Osteoblast (primary cell): ENCODE data around the gene HDAC7. TPM values are rescaled to one million over a fixed set of nuclear protein-coding genes. Genes with fewer than 3 reads are reported as not detected.

Experiments used
- DNase-seq: peaks from one replicate; pipeline ENCODE4 v3.0.0; 2011; ENCODE audit warnings: low spot score, mixed read lengths; ENCODE audit not compliant: insufficient read length; ENCODE audit errors: missing footprints
- H2AFZ ChIP-seq: 2 replicates; pipeline ENCODE4 v1.6.0; 2011; ENCODE audit warnings: mild to moderate bottlenecking, low read length
- H3K27ac ChIP-seq: 2 replicates; pipeline ENCODE4 v1.5.1; 2011; ENCODE audit warnings: mild to moderate bottlenecking, low read depth, low read length, moderate library complexity
- H3K27me3 ChIP-seq: 2 replicates; pipeline ENCODE4 v1.6.0; 2012; ENCODE audit warnings: mild to moderate bottlenecking, control low read depth, inconsistent platforms, low read length, moderate library complexity; ENCODE audit not compliant: insufficient read depth
- H3K36me3 ChIP-seq: 2 replicates; pipeline ENCODE4 v1.5.1; 2011; ENCODE audit warnings: mild to moderate bottlenecking, low read length, control low read depth, moderate library complexity; ENCODE audit not compliant: insufficient read depth
- H3K4me1 ChIP-seq: 2 replicates; pipeline ENCODE4 v1.5.1; 2011; ENCODE audit warnings: mild to moderate bottlenecking, low read length, control low read depth, moderate library complexity; ENCODE audit not compliant: insufficient read depth
- H3K4me2 ChIP-seq: 2 replicates; pipeline ENCODE4 v1.6.0; 2011; ENCODE audit warnings: mild to moderate bottlenecking, low read length; ENCODE audit not compliant: insufficient read depth
- H3K4me3 ChIP-seq: fragments of 200-600 bp; sonication (generic); 3 replicates; pipeline ENCODE4 v1.5.1; 2012; ENCODE audit warnings: mild to moderate bottlenecking, low read length, inconsistent platforms; ENCODE audit not compliant: insufficient read depth
- H3K79me2 ChIP-seq: 2 replicates; pipeline ENCODE4 v1.6.0; 2012; ENCODE audit warnings: mild to moderate bottlenecking, low read length, control low read depth, inconsistent platforms; ENCODE audit not compliant: insufficient read depth
- H3K9me3 ChIP-seq: 2 replicates; pipeline ENCODE4 v1.5.1; 2011; ENCODE audit warnings: low read depth, low read length, control low read depth
- H4K20me1 ChIP-seq: 2 replicates; pipeline ENCODE4 v1.6.0; 2012; ENCODE audit warnings: mild to moderate bottlenecking, low read length, control low read depth; ENCODE audit not compliant: insufficient read depth
- total RNA-seq: library from RNA; depleted of rRNA; stranded (reverse); fragments of >200 nt; gene quantifications from 2 replicates; pipeline ENCODE4 v1.2.3, GENCODE V29; 2012
- TF ChIP-seq, protein P1 (sequence below): IDR thresholded peaks from 2 replicates; pipeline ENCODE4 v1.5.1; 2011; ENCODE audit warnings: mild to moderate bottlenecking, low read depth, low read length, moderate library complexity; ENCODE audit errors: extremely low read depth

HDAC7 gene
- total RNA-seq, 1 donor, result 41.3 TPM

DNA sequence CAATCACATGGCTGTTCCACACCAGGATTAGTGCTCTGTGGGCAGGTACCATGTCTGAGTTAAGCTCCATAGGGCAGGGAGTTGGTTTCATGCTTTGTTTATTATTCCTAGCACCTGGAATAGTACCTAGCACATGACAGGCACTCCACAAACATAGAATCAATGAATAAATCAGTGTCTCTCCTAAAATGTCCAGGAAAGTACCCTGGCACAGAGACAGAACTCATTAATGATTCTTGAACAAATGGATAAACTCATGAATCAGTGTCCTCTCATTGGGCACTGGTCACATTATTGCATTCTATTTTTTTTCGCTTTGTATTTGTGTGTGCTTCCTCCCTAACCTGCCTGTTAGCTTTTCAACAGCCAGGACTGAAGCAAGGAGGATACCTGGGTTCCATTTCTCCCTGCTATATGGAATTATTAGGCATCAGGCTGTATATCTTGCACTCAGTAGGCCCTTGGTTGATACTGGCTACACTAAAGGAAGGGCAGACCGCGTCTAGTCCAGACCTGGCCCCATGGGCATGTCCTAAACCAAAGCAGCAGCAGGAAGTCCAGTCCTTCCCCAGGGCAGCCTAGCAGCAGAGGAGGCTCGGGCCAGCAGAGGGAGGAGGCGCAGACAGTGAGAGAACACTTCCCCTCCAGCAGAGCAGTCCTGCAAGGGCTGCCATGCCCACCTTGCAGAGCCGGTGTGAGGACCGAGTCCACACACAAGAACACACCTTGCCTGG, 18.4 kb downstream of the HDAC7 start:
- H3K27ac ChIP-seq, result peak overlapping the region; percentile 13
- H3K36me3 ChIP-seq, result peaks cover 52% of the 10 kb centered on the region
- peaks cover 95% of the 10 kb centered on the region for H3K79me2 ChIP-seq
- H2AFZ ChIP-seq, result no peak overlapping the region
- TF ChIP-seq, protein P1, sequence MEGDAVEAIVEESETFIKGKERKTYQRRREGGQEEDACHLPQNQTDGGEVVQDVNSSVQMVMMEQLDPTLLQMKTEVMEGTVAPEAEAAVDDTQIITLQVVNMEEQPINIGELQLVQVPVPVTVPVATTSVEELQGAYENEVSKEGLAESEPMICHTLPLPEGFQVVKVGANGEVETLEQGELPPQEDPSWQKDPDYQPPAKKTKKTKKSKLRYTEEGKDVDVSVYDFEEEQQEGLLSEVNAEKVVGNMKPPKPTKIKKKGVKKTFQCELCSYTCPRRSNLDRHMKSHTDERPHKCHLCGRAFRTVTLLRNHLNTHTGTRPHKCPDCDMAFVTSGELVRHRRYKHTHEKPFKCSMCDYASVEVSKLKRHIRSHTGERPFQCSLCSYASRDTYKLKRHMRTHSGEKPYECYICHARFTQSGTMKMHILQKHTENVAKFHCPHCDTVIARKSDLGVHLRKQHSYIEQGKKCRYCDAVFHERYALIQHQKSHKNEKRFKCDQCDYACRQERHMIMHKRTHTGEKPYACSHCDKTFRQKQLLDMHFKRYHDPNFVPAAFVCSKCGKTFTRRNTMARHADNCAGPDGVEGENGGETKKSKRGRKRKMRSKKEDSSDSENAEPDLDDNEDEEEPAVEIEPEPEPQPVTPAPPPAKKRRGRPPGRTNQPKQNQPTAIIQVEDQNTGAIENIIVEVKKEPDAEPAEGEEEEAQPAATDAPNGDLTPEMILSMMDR, result peak; percentile 32
- H3K27me3 ChIP-seq, result no peaks in the 10 kb centered on the region
- H4K20me1 ChIP-seq, result peaks cover 87% of the 10 kb centered on the region
- DNase-seq, result peak; percentile 89
- H3K4me3 ChIP-seq, result no peak overlapping the region
- H3K4me2 ChIP-seq, result no peak overlapping the region
- peaks cover 27% of the 10 kb centered on the region for H3K4me1 ChIP-seq
- H3K9me3 ChIP-seq, result no peaks in the 10 kb centered on the region

DNA sequence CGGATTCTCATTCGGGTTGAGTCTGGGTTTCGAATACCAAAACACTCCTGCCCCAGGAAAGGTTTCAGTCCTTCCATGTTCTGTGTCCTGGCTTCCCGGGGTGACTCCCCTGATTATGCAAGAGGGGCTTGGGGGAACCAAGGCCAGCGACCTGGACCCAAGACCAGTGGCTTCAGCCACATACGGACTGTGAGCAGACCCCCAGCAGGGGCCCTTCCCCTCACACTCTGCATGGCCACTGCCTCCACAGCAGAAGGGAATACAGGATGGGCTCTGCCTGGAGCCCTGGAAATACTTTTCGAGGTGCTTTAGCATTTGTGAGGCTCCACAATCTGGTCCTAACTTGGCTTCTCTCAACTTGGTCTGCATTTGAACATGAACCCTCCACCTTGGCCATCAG, 19.1 kb downstream of the HDAC7 start:
- H3K4me1 ChIP-seq, result peaks cover 25% of the 10 kb centered on the region
- no peak for DNase-seq
- H4K20me1 ChIP-seq, result peaks cover 83% of the 10 kb centered on the region
- H3K27me3 ChIP-seq, result no peaks in the 10 kb centered on the region
- H2AFZ ChIP-seq, result no peak overlapping the region
- H3K4me2 ChIP-seq, result no peak overlapping the region
- TF ChIP-seq, protein P1, result no peak
- H3K79me2 ChIP-seq, result peaks cover 88% of the 10 kb centered on the region
- H3K4me3 ChIP-seq, result no peak overlapping the region
- H3K27ac ChIP-seq, result no peak overlapping the region
- H3K36me3 ChIP-seq, result peaks cover 52% of the 10 kb centered on the region
- H3K9me3 ChIP-seq, result no peaks in the 10 kb centered on the region

DNA sequence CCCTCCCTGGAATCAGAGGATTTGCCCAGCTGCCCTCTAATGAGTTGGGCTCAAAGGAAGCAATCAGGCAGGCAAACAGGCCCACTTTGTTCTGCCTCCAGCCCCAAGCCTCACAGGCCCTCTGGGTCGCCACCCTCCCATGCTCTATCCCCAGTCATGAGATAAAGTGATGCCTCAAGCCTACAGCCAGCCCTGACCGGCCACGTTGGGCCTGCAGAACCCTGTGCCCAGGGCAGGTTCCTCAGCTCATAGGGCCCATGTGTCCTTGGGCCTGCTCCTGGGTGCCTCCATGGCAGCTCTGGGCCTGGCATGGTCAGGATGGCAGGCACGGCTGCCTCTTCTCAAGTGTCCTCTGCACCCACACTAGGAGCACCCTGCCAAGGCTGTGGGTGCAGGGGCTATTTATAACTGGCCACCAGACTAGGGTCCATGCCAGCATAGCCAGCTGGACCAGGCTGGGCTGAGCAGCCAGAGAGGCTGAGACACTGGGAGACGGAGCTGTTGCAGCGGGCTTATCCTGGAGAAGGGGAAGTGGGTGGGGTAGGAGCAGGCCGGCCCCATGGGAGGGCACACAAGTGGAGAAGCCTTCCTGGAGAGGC, 20.2 kb downstream of the HDAC7 start:
- peaks cover 50% of the 10 kb centered on the region for H3K36me3 ChIP-seq
- no peaks in the 10 kb centered on the region for H3K27me3 ChIP-seq
- no peak overlapping the region for H3K4me3 ChIP-seq
- DNase-seq, result peak; percentile 97
- no peak overlapping the region for H3K4me2 ChIP-seq
- peaks cover 77% of the 10 kb centered on the region for H3K79me2 ChIP-seq
- peaks cover 24% of the 10 kb centered on the region for H3K4me1 ChIP-seq
- no peak overlapping the region for H2AFZ ChIP-seq
- H4K20me1 ChIP-seq, result peaks cover 73% of the 10 kb centered on the region
- TF ChIP-seq, protein P1, result no peak
- H3K9me3 ChIP-seq, result no peaks in the 10 kb centered on the region
- H3K27ac ChIP-seq, result peak overlapping the region; percentile 24

DNA sequence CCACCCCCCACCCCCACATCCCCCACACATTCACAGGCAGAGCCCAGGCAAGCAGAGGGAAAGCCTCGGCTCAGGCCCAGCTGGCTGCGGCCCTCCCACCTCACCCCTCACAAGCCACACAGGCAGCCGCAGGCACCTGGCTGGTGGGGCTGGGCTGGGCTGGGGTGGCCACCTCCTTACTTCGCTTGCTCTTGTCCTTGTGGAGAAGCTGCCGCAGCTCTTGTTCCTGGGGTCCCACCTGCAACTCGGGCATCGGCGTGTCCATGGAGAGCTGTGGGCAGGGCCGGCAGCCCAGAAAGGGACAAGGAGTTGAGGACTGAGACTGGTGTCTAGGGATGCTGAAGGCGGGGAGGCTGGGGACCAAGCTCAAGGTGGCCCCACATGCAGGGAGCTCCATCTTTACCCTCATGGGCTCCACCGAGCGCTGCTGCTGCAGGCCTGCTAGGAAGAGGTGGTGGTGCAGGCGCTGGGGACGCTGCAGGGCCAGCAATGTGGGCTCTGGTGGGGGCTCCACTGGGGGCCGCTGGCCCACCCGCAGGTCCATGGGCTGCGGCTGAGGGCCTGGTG, 21.2 kb downstream of the HDAC7 start:
- H3K27ac ChIP-seq, result no peak overlapping the region
- H4K20me1 ChIP-seq, result peaks cover 68% of the 10 kb centered on the region
- no peaks in the 10 kb centered on the region for H3K27me3 ChIP-seq
- H2AFZ ChIP-seq, result no peak overlapping the region
- H3K9me3 ChIP-seq, result no peaks in the 10 kb centered on the region
- H3K79me2 ChIP-seq, result peaks cover 76% of the 10 kb centered on the region
- DNase-seq, result no peak
- H3K4me2 ChIP-seq, result no peak overlapping the region
- peaks cover 54% of the 10 kb centered on the region for H3K36me3 ChIP-seq
- H3K4me1 ChIP-seq, result peaks cover 24% of the 10 kb centered on the region
- no peak overlapping the region for H3K4me3 ChIP-seq
- TF ChIP-seq, protein P1, result no peak
